GM21390 (cell line): ENCODE data around the gene LIN9.
A peak's percentile ranks its signal among the peaks of the same experiment; 100 is the strongest.
"Not testable (repeated sequence)": the region's sequence is repeated elsewhere in the genome, so short reads cannot be mapped to it uniquely, and the experiment has no call there.

Source experiments
- ATAC-seq: cut with Tn5 transposase; IDR thresholded peaks from one replicate; pipeline ENCODE4 v1.9.1; 2021; ENCODE audit not compliant: unreplicated experiment

LIN9 gene

DNA sequence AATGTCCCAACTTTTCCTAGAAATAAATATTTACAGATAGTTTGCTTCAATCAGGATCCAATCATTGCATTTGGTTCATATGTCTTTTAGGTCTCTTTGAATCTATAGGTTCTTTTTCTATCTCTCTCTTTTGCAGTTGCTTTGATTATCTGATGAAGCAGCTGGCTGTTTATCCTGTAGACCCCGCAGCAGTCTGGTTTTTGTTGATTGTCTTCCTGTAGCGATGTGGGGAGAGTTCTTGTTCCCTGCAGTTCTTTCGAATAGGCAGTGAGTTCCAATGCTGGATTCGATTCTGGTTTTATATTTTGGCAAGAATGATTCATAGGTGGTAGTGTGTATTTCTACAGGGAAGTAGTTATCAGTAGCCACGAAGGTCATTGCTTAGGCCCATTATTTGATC, 92.9 kb downstream of the LIN9 start:
- ATAC-seq, result no peak

DNA sequence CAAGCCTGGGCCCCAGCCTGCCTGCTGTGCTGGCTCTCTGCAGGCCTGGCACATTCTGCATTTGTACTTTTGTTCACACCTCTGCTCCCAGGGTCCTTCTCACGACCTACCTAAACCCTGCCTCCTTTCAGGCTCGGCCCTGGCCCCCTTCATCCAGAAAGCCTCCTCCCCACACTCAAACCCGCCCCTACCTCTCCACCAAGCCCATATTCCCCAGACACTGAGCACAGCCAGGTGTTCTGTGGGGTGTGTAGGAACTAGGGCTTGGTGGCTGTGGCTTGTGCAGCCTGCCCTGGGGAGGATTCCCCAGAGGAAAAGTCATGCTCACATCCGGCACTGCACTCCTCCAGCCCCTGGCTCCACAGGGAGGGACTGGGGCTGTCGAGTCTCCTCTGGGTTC, 93.7 kb downstream of the LIN9 start:
- no peak for ATAC-seq

DNA sequence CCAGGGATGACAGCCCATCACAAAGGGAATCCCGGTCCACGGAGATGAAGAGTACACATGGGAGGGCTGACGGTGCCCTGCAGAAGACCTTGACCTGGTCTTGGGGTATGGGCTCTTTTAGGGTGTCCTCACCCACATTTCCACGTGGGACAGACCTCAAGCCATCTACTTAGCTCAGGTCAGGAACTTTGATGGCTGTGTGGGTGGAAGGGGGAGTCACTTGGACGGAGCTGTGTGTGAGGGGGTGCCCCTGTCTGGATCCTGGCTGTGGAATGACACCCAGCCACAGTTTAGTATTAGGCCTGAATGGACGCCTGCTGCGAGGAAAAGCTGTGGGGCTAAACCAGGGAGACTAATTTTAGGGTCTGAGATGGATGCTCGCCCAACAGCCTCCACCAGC, 96.4 kb downstream of the LIN9 start:
- ATAC-seq, result no peak

DNA sequence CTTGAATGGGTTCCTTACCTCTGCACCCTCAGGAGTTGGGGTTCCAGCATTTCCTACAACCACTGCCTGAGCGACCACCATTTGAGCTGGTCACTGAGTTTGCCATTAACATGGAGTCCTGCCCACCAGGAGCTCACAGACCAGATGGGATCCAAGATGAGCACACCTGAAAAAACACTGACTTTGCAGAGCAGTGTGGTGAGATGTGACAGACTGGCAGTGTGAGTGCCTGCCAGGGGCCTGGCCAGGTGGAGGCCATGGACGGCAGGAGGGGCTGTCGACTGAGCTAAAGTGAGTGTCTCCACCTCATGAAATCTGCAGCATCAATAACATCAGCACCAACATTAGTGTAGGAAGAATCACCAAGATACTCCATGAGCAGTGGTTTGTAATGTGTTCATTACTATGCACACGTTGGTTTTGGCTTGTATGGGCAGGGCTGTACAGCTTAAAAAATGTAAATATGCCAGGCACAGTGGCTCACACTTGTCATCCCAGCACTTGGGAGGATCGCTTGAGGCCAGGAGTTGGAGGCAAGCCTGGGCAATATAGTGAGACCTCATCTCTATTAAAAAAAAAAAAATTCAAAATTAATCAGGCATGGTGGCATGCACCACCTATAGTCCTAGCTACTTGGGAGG, 97.7 kb downstream of the LIN9 start:
- no peak for ATAC-seq

DNA sequence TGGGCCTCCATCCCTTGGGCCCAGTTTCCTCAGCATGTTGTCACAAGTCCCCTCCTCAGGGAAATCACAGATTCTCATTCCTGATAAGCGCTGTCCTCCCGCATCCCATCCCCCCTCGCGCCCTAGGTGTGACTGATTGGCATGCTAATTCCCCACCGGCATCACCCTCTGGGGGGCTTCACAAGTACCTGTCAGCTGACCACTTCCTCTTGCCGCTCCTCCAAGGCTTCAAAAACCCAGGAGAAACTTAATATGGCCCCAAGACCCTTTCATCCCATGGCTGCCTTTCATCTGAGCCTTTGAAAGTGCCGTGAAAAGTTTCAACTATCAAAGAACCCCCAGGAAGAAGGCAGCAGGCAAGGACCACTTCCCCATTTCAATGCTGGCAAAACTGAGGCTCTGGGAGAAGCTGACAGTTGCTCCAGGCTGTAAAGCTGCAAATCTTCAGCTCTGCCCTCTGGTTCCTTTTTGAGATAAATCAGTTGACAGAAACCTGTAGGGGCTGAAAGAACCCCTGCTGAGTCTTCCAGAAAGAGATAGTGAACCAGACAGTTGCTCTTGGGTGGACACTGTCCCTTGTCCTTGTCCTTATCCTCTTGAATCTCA, 98.3 kb downstream of the LIN9 start:
- ATAC-seq, result no peak

DNA sequence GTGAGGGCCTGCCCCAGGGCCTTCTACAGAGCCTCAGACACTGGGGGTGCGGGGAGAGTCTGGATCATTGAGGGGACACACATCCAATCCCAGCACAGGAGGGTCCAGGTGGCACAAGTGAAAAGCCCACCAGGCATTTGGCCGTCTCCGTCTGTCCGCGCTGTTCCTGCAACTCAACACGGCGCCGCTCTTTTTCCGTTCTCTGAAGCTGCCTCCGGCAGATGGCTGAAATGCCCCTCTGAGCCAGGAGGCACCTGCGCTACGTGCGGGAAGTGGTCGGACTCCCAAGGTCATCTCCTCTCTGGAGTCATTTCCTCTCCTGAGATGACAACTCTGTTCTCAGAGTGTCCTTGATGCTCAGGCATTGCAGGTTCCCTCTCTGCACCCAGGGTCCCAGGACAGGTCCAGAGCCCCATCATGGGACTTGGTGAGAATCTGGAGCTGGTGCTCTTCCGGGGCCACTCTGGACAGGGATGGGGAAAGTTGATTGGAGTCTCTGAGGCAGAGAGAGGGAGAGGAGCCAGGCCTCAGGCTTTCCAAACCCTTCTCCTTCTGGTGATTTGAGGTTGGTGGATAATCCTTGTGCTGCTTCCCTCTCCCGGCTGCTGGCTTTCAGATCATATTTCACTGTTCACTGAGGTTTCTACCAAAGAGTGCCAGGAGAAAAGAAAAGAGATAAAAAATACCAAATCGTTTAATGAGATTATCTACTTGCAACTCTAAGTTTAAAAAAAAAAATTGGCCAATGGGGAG, 99.5 kb downstream of the LIN9 start:
- ATAC-seq, result no peak

DNA sequence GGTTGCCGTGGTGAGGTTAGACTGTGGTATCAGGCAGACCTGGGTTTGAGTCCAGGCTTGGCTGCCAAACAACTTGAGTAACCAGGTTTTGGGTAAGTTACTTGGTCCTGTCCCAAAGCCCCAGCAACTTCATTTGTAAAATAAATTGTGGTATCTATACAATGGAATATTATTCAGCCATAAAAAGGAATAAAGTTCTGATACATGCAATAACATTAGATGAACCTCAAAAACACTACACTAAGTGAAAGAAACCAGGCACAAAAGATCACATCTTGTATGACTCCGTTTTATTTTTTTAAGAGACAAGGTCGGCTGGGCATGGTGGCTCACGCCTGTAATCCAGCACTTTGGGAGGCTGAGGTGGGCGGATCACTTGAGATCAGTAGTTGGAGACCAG, 101.9 kb downstream of the LIN9 start:
- ATAC-seq, result no peak

DNA sequence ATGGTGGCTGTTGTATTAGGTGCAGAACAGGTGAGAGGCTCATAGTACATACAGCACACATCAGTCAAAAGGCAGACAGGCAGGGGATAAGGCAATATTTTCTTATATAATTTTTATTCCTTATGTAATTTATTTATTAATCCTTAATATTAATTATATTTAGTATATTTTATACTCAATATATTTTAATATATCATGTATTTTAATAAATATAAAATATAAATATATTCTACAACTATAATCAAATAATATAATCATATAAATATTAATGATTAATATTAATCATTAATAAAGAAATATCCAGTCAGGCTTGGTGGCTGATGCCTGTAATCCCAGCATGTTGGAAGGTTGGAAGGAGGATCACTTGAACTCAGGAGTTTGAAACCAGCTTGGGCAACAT, 104.8 kb downstream of the LIN9 start:
- ATAC-seq, result no peak

DNA sequence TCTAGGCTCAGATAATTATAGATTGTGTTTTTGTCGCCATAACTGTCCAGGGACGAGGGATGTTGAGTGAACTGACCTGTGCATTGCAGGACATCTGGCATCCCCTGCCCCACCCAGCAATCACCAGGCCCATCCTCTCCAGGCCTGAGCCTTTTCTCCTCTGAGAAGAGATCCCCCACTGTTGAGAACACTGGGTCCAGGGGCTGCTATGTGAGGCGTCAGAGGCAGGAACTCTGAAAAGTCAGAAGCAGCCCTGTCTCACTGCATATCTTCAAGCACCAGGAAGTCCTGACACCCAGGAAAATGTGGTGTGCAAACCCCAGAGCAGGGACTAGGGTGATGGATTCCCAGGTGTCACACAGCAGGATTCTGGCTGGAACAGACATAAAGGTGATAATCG, 105.3 kb downstream of the LIN9 start:
- no peak for ATAC-seq

DNA sequence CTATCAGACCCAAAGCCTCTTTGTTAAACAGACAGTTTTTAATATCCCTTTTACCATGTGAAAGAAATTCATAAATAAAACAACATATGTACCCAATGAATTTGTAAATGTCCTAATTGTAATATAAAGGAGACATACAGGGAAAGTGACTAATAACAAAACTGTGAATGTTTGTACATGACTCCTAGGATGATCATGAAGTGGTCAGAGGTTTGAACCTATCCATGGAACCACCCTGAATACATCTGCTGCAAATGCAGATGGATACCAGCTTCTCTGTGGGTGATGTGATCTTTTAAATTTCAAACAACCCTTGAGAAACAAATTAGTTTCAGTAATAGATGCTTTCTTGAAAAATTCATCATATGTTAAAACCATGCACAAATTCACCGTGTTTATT, 105.7 kb downstream of the LIN9 start:
- no peak for ATAC-seq

DNA sequence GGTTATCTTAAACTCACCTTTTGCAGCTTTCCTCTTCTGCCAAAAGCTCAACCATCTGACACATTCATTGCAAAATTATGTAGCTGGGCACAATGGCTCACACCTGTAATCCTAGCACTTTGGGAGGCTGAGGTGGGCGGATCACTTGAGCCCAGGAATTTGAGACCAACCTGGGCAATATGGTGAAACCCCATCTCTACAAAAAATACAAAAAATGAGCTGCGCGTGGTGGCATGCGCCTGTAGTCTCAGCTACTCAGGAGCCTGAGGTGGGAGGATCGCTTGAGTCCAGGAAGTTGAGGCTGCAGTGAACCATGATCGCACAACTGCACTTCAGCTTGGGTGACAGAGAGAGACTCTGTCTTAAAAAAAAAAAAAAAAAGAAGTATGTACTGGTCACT, 106.3 kb downstream of the LIN9 start:
- not testable (repeated sequence) for ATAC-seq

DNA sequence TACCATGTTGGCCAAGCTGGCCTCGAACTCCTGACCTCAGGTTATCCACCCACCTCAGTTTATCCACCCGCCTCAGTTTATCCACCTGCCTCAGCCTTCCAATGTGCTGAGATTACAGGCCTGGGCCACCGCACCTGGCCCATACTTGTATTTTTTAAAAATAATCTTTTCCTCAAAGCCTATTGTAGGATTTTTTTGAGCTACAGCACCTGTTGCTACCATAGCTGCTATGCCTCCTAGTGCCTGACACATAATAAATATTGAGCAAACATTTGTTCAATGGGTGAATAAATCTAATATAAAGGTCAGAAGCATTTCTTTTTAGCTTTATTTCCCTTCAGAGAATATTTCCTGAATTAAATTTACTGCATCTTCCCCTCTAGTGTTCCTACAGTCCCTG, 106.7 kb downstream of the LIN9 start:
- no peak for ATAC-seq

DNA sequence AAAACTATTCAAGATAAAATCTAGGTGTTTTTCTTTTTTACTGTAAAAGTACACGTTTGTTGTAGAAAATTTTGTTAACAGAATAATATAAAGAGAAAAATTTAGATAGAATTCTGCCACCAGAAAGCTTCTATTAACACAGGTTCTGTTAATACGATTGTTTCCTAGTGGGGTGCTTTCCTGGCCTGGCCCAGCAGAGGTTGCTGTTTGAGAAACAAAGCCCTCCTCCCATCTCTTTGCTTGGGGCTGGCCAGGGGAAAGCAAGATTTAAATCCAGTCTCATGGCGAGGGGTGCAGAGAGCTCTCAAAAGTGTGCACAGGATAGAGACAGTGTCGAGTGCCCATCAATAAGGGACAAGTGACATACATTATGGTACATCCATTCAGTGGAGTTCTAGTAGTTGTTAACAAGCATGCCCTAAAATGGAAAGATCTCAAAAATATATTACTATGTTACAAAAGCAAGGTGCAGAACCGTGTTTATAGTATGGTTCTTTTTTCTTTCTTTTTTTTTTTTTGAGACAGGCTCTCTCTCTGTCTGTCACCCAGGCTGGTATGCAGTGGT, 107.9 kb downstream of the LIN9 start:
- no peak for ATAC-seq

DNA sequence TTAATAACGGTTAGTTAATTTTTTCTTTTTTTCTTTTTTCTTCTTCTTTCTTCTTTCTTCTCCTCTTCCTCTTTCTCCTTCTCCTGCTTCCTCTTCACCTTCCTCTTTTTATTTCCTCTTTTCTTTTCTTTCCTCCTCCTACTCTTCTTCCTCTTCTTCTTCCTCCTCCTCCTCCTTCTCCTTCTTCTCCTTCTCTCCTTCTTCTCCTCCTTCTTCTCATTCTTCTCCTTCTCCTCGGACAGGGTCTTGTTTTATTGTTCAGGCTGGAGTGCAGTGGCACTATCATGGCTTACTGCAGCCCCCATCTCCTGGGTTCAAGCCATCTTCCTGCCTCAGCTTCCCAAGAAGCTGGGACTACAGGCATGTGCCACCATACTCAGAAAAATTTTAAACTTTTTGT, 109.0 kb downstream of the LIN9 start:
- no peak for ATAC-seq

DNA sequence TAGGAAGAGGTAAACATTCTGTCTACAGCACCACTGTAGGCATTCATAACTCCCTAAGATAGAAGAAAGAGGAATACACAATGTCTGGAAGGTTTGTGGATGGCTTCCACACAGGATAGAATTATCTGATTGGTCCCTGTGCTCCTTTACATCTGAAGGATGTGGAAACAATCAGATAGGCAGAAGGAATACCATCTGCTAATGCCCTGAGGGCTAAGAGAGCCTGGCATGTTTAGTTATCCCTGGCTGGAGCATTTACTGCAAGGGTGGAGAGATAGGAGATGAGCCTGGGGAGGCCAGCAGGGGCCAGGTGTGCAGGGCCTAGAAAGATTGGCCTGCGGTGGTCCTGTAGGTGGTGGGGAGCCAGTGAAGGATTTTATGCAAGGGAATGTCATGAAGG, 113.8 kb downstream of the LIN9 start:
- ATAC-seq, result no peak

DNA sequence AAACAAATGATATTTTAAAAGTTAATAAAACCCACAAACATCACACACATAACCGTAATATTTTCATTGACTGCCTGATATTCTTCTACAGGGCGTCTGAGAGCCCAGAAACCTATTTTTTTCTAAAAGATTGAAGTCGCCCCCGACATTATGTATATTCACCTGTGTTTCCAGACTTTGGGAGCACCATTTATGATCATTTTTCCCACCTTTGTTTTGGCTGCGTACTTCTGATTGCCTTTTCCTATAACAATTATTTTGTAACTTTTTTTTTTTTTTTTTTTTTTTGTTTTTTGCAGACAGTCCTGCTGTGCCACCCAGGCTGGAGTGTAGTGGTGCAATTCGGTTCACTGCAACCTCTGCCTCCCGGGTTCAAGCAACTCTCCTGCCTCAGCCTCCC, 121.6 kb downstream of the LIN9 start:
- ATAC-seq, result no peak

DNA sequence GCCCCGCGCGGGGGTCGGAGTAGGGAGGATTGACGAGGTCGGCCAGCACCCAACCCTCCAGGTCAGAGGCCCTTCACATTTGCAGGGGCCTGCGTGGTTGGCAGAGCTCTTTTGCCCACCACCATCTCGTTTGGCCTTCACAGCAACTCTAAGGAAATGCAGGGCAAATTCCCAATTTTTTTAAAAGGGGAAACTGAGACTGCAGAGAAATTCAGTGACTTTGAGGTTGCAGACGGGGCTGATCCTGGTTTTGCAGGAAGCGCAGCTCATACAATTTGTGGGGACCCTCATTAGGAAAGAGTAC, 122.0 kb downstream of the LIN9 start:
- no peak for ATAC-seq

DNA sequence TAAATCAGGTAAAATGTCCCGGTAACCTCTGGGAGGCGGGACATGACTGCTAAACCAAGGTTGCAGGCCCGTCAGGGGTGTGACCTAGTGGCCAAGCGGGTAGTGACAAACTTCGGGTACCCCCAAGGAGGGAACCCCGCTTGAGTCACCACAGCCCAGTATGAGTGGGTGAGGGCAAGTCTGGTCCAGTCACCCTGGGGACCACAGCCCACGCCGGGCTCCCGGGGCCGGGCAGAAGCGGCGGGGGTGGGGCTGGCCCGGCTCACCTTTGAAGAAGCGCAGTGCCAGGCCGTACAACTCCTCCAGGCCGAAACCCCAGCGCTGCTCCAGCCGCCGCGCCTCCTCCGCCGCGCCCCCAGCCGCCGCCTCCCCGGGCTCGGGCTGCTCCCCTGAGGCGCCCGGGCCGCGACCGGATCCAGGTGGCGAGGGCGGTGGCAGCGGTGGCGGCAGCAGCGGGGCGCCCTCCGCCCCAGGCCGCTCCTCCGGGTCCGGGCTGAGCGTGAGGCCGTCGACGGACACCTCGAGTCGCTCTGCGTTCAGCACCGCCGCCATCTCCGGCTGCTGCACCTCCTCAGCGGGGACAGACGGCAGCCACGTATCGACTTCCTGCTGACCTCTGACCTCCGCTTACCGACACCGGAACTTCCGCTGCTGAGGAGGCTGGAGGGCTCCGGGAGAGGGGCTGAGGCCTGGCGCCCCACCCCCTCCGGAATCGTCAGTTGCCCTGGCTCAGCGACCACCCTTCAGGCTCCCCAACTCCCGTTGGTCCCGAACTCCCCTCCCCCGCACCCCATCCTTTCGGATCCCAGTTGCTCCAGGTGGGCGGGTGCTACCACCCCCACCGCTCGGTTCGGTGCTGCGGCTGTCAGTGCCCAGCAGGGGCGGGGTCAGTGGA, 122.6 kb downstream of the LIN9 start, which contains the start of gene ACBD3:
ACBD3 (minus strand) TSS at position 618 of the 895 bp plus-strand sequence; CDS start at position 552, 66 bp downstream.
- peak; percentile 96 for ATAC-seq

DNA sequence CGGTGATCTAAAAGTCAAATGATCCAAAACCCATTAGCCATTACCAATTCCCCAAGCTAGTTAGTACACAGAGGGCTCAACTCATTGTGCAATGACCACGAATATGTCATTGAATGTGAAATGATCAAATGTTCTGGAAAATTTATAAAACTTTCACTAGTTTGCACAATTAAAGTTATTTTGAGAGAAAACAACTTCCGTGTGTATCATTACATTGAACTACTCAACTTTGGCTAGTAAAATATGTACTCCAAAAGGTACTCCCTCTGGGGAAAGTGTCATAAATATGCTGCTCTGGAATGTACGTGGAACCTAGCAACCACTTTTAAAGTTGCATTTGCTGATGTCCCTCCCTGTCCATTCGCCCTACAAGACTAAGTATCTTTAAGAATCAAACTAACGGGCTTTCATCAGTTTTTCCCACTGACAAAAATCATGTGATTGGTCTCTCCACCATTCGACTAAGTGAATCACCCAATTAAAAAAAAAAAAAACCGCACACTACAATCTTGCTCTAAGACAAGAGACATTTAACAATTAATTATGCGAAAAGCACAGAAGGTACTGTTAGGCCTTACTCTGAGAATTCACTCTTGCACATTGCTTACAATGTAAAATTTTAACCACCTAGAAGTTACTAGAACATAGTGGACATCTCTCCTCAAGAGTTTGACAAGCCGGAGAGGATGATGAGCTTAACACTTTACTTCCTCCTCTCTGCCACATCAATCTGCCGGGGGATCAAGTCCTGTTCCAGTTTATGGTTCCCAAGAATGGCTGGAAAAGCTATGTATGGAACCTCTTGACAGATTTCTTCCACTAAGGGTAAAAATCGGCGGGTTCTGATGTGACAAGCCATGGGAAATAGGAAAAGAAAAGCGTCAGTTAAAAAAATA, 123.6 kb downstream of the LIN9 start:
- no peak for ATAC-seq

DNA sequence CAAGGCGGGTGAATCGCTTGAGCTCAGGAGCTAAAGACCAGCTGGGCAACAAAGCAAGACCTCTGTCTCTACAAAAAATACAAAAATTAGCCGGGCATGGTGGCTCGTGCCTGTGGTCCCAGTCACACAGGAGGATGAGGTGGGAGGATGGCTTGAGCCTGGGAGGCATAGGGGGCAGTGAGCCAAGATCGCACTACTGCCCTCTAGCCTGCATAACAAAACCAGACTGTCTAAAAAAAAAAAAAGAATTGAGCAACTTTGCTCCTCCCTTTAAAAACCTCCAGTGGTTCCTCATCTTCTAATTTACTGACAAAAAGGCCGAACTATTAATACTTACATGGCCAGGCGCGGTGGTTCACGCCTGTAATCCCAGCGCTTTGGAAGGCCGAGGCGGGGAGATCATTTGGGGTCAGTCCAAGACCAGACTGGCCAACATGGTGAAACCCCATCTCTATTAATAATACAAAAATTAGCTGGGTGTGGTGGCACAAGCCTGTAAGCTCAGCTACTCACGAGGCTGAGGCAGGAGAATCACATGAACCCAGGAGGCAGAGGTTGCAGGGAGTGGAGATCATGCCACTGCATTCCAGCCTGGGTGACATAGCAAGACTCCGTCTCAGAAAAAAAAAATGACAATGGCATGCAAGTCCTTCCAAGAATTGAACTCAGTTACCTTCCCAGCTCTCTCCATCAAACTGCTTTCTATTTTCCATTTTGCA, 126.8 kb downstream of the LIN9 start:
- no peak for ATAC-seq
